Tibial nerve (tissue), 4 donors: ENCODE measurements around the gene SLC25A42.

ENCODE experiments used
- EP300 ChIP-seq, 2 donors: sonication (generic); formaldehyde crosslinking; IDR thresholded peaks; one replicate each; pipeline ENCODE4 v1.6.1; 2017; ENCODE audit warnings: antibody characterized with exemption in 2 of 2, mild to moderate bottlenecking in 1 of 2
- POLR2A ChIP-seq, 2 donors: fragments of 450-650 bp; IDR thresholded peaks; one replicate each; pipeline ENCODE4 v1.6.1; 2017; ENCODE audit warnings: antibody characterized with exemption in 2 of 2, mild to moderate bottlenecking in 2 of 2, moderate library complexity in 2 of 2
- TF ChIP-seq, protein P1 (sequence below), 5 experiments: fragments of 200-600 bp in 3 of 5; fragments of 450-650 bp in 2 of 5; sonication (generic) in 3 of 5; IDR thresholded peaks; one replicate each; pipeline ENCODE4 v1.5.1; 2016 to 2019; ENCODE audit warnings: antibody characterized with exemption in 5 of 5, mild to moderate bottlenecking in 3 of 5, moderate library complexity in 2 of 5

DNA sequence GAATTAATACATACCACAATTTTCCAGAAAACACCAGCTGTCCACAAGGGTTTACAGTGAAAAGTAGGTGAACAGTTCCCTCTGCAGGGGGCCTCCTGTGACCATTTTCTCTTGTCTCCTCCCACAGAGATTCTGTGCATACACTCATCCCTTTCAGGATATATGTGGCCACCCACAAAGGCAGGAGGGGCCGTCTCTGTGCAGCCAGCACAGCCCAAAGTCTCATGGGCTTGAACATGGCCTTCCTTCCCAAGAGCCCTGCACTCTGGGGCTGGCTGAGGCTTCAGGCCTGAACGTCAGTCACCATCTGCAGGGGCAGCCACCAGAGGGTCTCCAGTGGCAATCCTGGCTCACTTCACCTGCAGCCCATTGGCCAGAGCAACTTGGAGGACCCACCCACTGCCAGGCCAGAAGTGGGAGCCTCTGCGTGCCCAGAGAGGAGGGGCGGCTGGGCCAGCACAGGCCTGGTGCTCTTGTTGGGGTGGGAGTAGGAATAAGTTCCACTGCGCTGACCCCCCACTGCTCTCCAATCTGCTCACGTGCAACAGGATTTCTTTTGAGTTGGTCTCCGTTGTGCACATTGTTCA, 49.3 kb downstream of the SLC25A42 start:
- TF ChIP-seq, protein P1, sequence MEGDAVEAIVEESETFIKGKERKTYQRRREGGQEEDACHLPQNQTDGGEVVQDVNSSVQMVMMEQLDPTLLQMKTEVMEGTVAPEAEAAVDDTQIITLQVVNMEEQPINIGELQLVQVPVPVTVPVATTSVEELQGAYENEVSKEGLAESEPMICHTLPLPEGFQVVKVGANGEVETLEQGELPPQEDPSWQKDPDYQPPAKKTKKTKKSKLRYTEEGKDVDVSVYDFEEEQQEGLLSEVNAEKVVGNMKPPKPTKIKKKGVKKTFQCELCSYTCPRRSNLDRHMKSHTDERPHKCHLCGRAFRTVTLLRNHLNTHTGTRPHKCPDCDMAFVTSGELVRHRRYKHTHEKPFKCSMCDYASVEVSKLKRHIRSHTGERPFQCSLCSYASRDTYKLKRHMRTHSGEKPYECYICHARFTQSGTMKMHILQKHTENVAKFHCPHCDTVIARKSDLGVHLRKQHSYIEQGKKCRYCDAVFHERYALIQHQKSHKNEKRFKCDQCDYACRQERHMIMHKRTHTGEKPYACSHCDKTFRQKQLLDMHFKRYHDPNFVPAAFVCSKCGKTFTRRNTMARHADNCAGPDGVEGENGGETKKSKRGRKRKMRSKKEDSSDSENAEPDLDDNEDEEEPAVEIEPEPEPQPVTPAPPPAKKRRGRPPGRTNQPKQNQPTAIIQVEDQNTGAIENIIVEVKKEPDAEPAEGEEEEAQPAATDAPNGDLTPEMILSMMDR (IDR thresholded peaks at IDR 0.05), result no peak
- TF ChIP-seq POLR2A (IDR thresholded peaks at IDR 0.05), result no peak
- TF ChIP-seq EP300 (IDR thresholded peaks at IDR 0.05), result no peak
